G401.6 (cell line): ENCODE data around the gene ACD.

ENCODE experiments used
- FAIRE-seq: peaks from 2 replicates; lab custom pipeline; 2012; peaks lifted over from hg19 to GRCh38; lab: Jason Lieb, UNC

Gene ACD

DNA sequence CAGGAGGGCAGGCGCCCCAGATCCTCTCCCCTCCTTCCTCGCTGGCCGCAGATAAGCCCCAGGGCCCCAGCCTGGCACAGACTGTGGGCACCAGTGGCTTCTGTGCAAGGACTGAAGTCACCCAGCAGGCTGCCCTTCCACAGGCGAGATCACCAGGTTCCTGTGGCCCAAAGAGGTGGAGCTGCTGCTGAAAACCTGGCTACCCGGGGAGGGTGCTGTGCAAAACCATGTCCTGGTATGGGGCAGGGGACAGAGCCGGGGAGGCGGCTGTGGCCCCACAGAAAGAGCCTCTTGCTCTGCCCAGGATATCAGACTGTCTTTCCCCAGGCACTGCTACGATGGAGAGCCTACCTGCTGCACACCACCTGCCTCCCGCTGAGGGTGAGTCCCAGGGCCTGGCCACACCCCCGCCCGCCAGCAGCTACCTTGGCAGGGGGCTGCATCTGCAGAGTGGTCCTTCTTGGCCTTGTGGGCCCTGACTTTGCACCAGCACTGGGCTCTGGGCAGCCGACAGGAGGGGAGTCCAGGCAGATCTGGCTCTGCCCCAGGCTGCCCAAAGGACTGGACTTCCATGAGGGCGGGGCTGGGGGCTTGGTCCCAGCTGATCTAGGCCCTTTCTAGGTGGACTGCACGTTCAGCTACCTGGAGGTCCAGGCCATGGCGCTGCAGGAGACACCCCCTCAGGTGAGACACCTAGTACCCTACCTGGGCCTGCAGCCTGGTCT, 14.5 kb downstream of the ACD start:
- FAIRE-seq, result no peak

- no peak for FAIRE-seq
These were observed 16.0 kb downstream of the ACD start for GRCh38 chr16:67644038-67644437.

DNA sequence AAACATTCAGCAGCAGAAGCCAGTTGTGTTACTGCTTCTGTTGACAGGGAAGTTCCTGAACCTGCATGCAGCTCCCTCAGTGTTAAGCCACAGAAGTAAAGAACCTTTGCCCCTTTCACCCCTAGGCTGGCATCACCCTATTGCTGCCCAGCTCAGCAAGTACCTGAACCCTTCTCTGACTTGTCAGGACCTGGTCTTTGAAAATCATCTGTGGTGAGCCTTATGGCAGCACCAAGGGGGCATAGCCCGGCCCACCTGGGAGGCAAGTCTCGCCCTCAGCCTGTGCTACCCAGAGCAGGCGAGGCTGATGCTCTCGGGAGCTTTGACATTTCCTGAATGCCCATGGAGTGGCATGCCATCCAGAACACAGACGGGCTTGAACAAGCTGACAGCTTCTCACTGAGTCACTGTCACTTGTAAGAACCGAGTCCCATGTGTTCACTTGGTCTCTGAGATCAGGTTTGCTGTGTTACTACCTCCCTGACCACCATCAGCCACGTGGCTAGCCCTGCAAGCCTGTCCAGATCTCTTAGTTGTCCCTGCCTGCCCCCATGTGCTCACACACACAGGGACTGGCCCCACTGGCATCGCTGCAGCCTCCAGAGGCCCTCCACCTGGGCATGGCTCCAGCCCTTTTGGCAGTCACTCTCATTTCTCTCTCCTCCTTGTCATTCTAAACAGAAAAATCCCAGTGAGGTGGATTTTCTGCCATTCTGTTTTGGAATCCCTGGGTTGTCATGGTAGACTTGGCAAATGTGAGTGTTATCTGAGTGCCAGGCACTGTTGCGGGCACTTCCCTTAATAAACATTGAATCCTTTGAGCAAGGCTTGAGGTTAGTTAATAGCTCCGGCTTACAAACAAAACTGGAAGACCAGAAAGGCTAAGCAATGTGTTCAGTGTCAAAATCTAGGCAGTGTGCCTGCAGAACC, 18.0 kb downstream of the ACD start:
- FAIRE-seq, result no peak

DNA sequence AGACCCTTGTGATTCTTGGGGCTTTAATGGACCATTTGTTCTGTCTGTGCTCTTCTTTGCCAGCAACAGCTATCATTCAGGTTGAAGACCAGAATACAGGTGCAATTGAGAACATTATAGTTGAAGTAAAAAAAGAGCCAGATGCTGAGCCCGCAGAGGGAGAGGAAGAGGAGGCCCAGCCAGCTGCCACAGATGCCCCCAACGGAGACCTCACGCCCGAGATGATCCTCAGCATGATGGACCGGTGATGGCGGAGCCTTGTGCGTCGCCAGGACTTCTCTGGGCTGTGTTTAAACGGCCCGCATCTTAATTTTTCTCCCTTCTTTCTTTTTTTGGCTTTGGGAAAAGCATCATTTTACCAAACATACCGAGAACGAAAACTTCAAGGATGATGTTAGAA, 22.4 kb downstream of the ACD start:
- no peak for FAIRE-seq

- no peak for FAIRE-seq
These were observed 23.3 kb downstream of the ACD start for GRCh38 chr16:67636713-67637112.

DNA sequence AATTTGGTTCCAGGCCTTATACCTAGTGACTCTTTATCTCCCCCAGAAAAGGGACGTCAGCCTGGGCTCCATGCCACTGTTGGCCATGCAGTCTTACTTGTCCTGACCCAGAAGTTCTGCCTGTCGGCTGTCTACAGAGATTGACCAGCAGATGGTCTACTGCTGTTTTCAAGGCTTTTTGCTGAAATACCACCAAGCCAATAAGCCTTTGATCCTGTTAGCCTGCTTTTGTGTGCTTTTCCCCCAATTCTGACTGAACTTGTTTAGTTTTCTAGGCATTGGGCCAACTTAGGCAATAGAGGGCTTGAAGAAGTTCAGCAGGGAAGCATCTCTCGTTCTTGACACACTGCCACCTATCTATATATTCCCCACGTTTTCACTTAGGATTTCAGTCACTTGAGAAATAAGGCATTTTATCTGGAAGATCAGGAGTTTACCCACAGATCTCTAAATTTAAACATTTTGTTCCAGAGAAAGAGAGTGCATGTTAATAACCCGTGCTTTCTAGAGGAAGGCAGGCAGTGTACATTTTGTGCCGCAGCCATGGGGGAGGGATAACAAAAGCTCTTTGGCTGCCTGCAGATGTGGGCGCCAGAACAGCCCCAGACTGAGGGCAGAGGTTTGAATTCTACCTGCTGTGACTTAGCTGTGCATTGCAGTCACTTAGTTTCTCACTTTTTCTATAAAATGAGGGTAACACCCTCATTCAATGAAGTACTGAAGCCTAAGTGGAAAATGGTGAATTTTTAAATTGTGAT, 27.5 kb downstream of the ACD start:
- no peak for FAIRE-seq

GRCh38 chr16:67628216-67628615, 31.8 kb downstream of the ACD start:
- no peak for FAIRE-seq

DNA sequence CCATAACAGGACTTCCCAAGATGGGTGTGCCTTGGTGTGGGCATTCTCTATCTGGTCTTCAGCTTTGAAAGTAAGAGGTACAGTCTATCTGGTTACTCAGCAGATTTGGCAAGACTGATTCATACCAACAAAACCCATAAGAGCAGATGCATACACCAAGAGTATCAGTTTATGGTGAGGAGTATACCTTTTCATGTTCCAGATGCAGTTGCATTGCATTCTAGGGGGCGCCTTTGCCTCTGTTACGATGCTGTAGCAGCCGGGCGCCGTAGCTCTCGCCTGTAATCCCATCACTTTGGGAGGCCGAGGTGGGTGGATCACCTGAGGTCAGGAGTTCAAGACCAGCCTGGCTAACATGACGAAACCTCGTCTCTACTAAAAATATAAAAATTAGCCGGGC, 46.3 kb downstream of the ACD start:
- FAIRE-seq, result no peak

DNA sequence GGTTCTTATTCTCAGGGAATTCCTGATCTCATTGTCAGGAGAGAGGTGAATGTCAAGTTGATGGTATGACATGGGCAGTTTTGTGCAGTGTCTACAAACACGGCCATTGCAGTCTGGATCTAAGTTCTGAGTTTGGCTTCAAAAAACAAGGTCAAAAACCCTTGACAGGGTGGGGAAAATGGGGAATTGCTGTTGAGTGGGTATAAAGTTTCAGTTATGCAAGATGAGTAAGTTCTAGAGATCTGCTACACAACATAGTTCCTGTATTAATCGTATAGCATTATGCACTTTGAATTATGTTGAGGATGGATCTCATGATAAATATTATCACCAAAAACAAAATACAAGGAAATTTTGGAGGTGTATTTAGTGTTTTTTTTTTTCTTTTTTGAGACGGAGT, 51.7 kb downstream of the ACD start:
- no peak for FAIRE-seq
